Endodermal cell (in vitro differentiated cells): ENCODE measurements around the gene TSHZ2. TPM values are rescaled to one million over a fixed set of nuclear protein-coding genes. Genes with fewer than 3 reads are reported as not detected.

Source experiments
- DNase-seq: peaks from one replicate; pipeline ENCODE4 v3.0.0-alpha.2; 2017
- H3K27ac ChIP-seq: 2 replicates; pipeline ENCODE4 v1.5.1; 2013; ENCODE audit warnings: mild to moderate bottlenecking, low read depth, low read length, moderate library complexity
- H3K27me3 ChIP-seq: 2 replicates; pipeline ENCODE4 v1.6.1; 2013; ENCODE audit warnings: mild to moderate bottlenecking, low read length, moderate library complexity; ENCODE audit not compliant: insufficient read depth, control insufficient read depth, poor library complexity, severe bottlenecking
- H3K36me3 ChIP-seq: 2 replicates; pipeline ENCODE4 v1.7.0; 2013; ENCODE audit warnings: mild to moderate bottlenecking, low read length, moderate library complexity; ENCODE audit not compliant: control insufficient read depth, insufficient read depth
- H3K4me1 ChIP-seq: one replicate; pipeline ENCODE4 v1.7.0; 2013; ENCODE audit warnings: low read length; ENCODE audit not compliant: control insufficient read depth, insufficient read depth
- H3K4me3 ChIP-seq: 2 replicates; pipeline ENCODE4 v1.5.1; 2013; ENCODE audit warnings: mild to moderate bottlenecking, low read length, moderate library complexity
- H3K9ac ChIP-seq: 2 replicates; pipeline ENCODE4 v1.6.1; 2013; ENCODE audit warnings: mild to moderate bottlenecking, low read length, moderate library complexity; ENCODE audit not compliant: poor library complexity, severe bottlenecking; ENCODE audit errors: extremely low read depth
- H3K9me3 ChIP-seq: 2 replicates; pipeline ENCODE4 v1.6.1; 2013; ENCODE audit warnings: mild to moderate bottlenecking, low read length, moderate library complexity; ENCODE audit not compliant: control insufficient read depth
- H3K27ac Mint-ChIP-seq: 2 replicates; pipeline ENCODE4 v1.8.0; 2020; ENCODE audit warnings: mixed read lengths
- H3K27me3 Mint-ChIP-seq: 2 replicates; pipeline ENCODE4 v1.8.0; 2021; ENCODE audit warnings: mild to moderate bottlenecking, mixed read lengths; ENCODE audit not compliant: insufficient read depth
- H3K36me3 Mint-ChIP-seq: 2 replicates; pipeline ENCODE4 v1.8.0; 2020; ENCODE audit warnings: low read depth, mixed read lengths
- H3K4me1 Mint-ChIP-seq: 2 replicates; pipeline ENCODE4 v1.8.0; 2020; ENCODE audit warnings: mixed read lengths
- H3K4me3 Mint-ChIP-seq: 2 replicates; pipeline ENCODE4 v1.8.0; 2020; ENCODE audit warnings: mild to moderate bottlenecking, moderate library complexity, mixed read lengths
- H3K9me3 Mint-ChIP-seq: 2 replicates; pipeline ENCODE4 v1.8.0; 2020; ENCODE audit warnings: mild to moderate bottlenecking, mixed read lengths
- WGBS, 2 experiments: methylation state at CpG; one replicate each; pipeline versions ENCODE4 v1.1.5 to v1.1.7; 2013; ENCODE audit warnings: missing lambda C conversion rate in 2 of 2, mixed read lengths in 1 of 2; ENCODE audit not compliant: insufficient coverage in 1 of 2, insufficient read length in 1 of 2; 5-methylcytosine and 5-hydroxymethylcytosine counted together
- total RNA-seq, 2 donors: library from RNA; stranded (reverse); fragmentation: NEBNext Ultra II Directional in 1 of 2; extraction: Animal tissue kit (Norgen Biotek cat#: 25700) in 1 of 2; gene quantifications; 2 replicates in 1 of 2; 3 replicates in 1 of 2; pipeline ENCODE4 v1.2.1, GENCODE V29; 2021
- TF ChIP-seq, protein P1 (sequence below): fragments of 200-600 bp; sonication (generic); conservative IDR thresholded peaks from 2 replicates; pipeline ENCODE4 v1.5.0; 2021; ENCODE audit warnings: antibody characterized with exemption, mild to moderate bottlenecking

Gene TSHZ2
- total RNA-seq, 2 donors from 2014 or later: 0.07 to 0.31 TPM

DNA sequence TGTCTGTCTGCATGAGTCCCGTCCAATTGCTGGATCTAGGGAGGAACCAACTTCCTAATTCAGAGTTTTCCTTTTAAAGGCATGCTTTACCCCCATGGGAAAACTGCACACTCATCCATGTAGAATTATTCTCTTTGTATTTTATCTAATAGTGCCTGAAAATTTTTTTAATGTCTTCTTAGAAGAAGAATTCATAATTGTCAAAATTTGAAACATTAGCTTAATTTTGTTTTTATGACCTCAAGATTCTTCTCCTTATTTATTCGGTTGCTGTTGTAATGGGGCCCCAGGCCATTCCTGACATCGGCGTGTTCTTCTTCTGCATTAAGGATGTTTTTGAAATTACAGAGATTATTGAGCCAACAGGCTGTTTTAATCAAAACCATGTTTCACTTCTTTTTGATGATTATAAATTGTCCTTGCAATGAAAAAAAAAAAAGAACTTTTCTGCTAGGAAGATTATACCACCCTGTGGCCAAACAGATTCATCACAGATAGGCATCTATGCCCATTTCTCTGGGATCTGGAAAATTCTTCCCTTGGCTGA is 521.2 kb downstream of the TSHZ2 start:
- TF ChIP-seq, protein P1, sequence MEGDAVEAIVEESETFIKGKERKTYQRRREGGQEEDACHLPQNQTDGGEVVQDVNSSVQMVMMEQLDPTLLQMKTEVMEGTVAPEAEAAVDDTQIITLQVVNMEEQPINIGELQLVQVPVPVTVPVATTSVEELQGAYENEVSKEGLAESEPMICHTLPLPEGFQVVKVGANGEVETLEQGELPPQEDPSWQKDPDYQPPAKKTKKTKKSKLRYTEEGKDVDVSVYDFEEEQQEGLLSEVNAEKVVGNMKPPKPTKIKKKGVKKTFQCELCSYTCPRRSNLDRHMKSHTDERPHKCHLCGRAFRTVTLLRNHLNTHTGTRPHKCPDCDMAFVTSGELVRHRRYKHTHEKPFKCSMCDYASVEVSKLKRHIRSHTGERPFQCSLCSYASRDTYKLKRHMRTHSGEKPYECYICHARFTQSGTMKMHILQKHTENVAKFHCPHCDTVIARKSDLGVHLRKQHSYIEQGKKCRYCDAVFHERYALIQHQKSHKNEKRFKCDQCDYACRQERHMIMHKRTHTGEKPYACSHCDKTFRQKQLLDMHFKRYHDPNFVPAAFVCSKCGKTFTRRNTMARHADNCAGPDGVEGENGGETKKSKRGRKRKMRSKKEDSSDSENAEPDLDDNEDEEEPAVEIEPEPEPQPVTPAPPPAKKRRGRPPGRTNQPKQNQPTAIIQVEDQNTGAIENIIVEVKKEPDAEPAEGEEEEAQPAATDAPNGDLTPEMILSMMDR: peak; percentile 30
- WGBS, 2 experiments: 89 to 93% methylated on average over 4 of the region's 4 CpGs
- no peaks in the 10 kb centered on the region for H3K4me1 Mint-ChIP-seq

DNA sequence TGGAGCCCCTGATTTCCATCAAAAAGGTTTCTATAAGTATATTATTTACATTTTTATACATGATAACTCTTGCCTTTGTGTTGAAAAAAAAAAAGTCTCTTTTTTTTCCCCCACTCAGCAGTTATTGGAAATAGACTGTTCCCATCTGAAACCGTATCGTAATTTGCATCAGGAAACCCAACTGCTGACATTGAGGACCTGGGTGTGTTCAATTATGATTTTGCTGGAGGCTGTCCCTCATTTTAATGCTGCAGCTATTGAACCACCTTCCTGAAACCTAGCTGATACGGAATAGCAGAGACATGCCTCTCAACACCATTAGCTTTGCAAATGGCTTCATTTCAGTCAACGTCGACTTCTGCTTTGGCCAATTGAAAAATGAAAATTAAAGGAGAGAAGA is 522.6 kb downstream of the TSHZ2 start:
- Mint-ChIP-seq H3K36me3 (peaks cover 35% of the 10 kb centered on the region), H3K9me3 (peaks cover 9% of the 10 kb centered on the region), H3K4me1 (no peaks in the 10 kb centered on the region), H3K27me3 (no peaks in the 10 kb centered on the region), H3K4me3 (no peak overlapping the region), H3K27ac (no peak overlapping the region)
- no peaks in the 10 kb centered on the region for H3K9me3 ChIP-seq
- no peak for DNase-seq
- H3K27ac ChIP-seq: no peak overlapping the region
- no peaks in the 10 kb centered on the region for H3K27me3 ChIP-seq
- no peaks in the 10 kb centered on the region for H3K36me3 ChIP-seq
- TF ChIP-seq, protein P1: no peak
- WGBS, 2 experiments: 97% methylated on average over 4 of the region's 5 CpGs; no CpG with 5 or more reads in 1 of the 2 experiments
- no peaks in the 10 kb centered on the region for H3K4me1 ChIP-seq
- no peak overlapping the region for H3K9ac ChIP-seq
- no peak overlapping the region for H3K4me3 ChIP-seq

More for the DNA sequence above, 521.2 kb downstream of the TSHZ2 start:
- DNase-seq: no peak
- Histone ChIP-seq H3K9me3 (no peaks in the 10 kb centered on the region), H3K9ac (no peak overlapping the region), H3K4me1 (no peaks in the 10 kb centered on the region), H3K36me3 (no peaks in the 10 kb centered on the region), H3K27me3 (no peaks in the 10 kb centered on the region), H3K27ac (no peak overlapping the region), H3K4me3 (no peak overlapping the region)
- H3K27me3 Mint-ChIP-seq: no peaks in the 10 kb centered on the region
- no peak overlapping the region for H3K4me3 Mint-ChIP-seq
- peaks cover 9% of the 10 kb centered on the region for H3K9me3 Mint-ChIP-seq
- peaks cover 41% of the 10 kb centered on the region for H3K36me3 Mint-ChIP-seq
- H3K27ac Mint-ChIP-seq: no peak overlapping the region

DNA sequence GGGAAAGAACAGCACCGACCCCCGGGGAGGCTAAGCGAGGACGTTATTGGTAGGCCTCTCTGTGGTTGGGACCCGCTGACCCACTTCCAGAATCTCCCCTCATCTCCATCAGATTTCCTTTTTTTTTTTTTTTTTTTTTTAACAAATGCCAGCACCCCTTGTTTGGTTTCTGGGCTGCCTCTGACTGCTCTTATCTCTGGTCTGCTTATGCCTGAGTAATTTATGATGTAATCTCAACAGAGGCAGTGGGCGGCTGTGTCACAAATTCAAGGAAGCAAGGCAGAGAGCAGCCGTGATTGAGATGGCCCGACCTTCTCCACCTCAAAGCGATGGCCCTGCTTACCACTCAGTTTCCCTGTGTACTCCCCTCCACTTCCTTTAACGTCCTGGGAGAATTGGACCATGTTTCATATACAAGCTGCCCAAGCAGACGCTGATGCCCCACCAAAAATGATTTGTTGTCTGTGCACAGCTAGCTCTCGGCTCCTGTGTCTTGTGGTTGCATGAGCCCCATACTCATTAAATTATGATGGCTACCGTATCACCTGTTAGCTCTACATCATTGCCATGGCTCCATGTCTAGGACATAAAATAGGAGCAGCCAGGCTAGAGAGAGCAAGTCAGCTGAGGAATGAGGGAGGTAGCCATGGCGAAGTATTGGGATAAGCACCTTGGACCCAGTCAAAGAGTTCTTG is 523.4 kb downstream of the TSHZ2 start:
- H3K9me3 Mint-ChIP-seq: peaks cover 9% of the 10 kb centered on the region
- H3K27me3 Mint-ChIP-seq: no peaks in the 10 kb centered on the region
- Histone ChIP-seq H3K4me3 (no peak overlapping the region), H3K9me3 (no peaks in the 10 kb centered on the region), H3K4me1 (no peaks in the 10 kb centered on the region), H3K36me3 (no peaks in the 10 kb centered on the region), H3K27me3 (no peaks in the 10 kb centered on the region), H3K9ac (no peak overlapping the region), H3K27ac (no peak overlapping the region)
- no peak for DNase-seq
- H3K36me3 Mint-ChIP-seq: peaks cover 29% of the 10 kb centered on the region
- H3K27ac Mint-ChIP-seq: no peak overlapping the region
- H3K4me3 Mint-ChIP-seq: no peak overlapping the region
- TF ChIP-seq, protein P1: no peak
- H3K4me1 Mint-ChIP-seq: no peaks in the 10 kb centered on the region
- 93 to 97% methylated on average over 6 to 14 of the region's 14 CpGs for WGBS, 2 experiments
